Heart left ventricle (tissue), 13 donors: Measurements from ENCODE around the gene SCG5.

Source experiments
- CTCF ChIP-seq, 12 donors: fragments of 200-600 bp; sonication (generic) in 4 of 12; IDR thresholded peaks; one replicate each; pipeline versions ENCODE4 v1.5.0 to v1.8.0; 2018 to 2022; ENCODE audit warnings: antibody characterized with exemption in 12 of 12, mild to moderate bottlenecking in 5 of 12
- POLR2A ChIP-seq, 2 donors: fragments of 450-650 bp; IDR thresholded peaks; one replicate each; pipeline ENCODE4 v1.6.1; 2017; ENCODE audit warnings: antibody characterized with exemption in 2 of 2, mild to moderate bottlenecking in 2 of 2, moderate library complexity in 2 of 2
- donor health status: ischemic (EF 13 %, LVEDD 7.1; RV severe dilation, severe dysfunction).
- donor health status: DM: no; HTN: yes; CAD: no.
- donor health status: DM: no; HTN: no; CAD: no.
- donor health status: ischemic (EF 25% LVEDD 6.9; RV normal size, moderate dysfunction).
- donor health status: ischemic (EF 25% LVEDD 5.7; RV mildly dilated, moderate dysfunction).
- donor health status: ischemic (EF 35%, LVEDD 5.7; RV mildly dilated, moderate dysfunction).
- donor health status: nonischemic (EF 11% LVEDD 7.7; RV severe dilation, severe dysfunction).
- donor health status: DM: yes; HTN: yes; CAD: no.
- donor health status: PGD.
- donor health status: ischemic (EF 29% LVEDD 5.4; RV normal size, mild dysfunction).
- donor health status: nonischemic (EF 23%, LVEDD 6.1; RV moderate dilation, normal function).

DNA sequence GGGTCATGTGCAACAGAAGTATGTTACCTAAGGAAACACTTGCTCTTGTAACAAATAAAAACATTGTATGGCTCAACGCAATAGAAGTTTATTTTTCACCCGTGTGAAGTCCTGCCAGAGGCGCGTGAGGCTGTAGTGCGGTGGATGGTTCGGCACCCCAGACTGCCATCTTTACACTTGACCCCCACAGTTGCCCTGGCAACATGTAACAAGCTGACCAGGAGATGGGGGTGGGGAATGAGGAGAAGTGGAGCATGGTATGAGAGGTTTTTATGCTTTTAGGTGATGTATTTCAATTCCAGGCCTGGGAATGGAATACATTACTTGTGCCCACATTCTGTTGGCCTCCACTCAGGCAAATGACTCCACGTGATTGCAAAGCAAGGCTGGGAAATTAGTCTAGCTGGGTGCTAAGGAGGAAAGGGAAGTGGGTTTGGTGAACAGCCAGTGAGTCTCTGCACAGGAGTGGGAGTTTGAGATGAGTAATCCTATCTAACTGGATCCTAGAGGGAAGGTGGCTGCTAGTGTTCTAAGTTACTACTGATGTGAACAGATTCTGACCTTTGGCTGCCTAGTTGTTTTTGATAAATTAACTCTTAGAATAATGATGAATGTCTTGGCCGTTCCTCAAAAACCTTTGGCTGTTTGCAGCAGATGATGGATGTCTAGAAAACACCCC, 42.5 kb downstream of the SCG5 start:
- TF ChIP-seq CTCF (IDR thresholded peaks at IDR 0.05) (no peak), POLR2A (IDR thresholded peaks at IDR 0.05) (no peak)
